ENCODE data around the gene EDEM3. TPM values are rescaled to one million over a fixed set of nuclear protein-coding genes. Genes with fewer than 3 reads are reported as not detected.
A peak's percentile ranks its signal among the peaks of the same experiment; 100 is the strongest.

The EDEM3 gene
- total and polyA plus RNA-seq, 12 donors = 7.8 to 26.8 (median 17.8) TPM

GRCh38 chr1:184745110-184745509 is 9.5 kb downstream of the EDEM3 start:
- peaks cover 3 to 58% (median 21%) of the 10 kb centered on the region in 9 donors for H3K4me1 ChIP-seq
- no peak for TF ChIP-seq CTCF (IDR thresholded peaks at IDR 0.05)

GRCh38 chr1:184743062-184743756 is 11.4 kb downstream of the EDEM3 start:
- Histone ChIP-seq H3K27ac (peak overlapping the region in 1 of 10 donors; percentile 21), H3K4me1 (peaks cover 3 to 40% (median 21%) of the 10 kb centered on the region in 9 donors), H3K9me3 (no peaks in the 10 kb centered on the region), H3K27me3 (no peaks in the 10 kb centered on the region), H3K4me3 (no peak overlapping the region), H3K36me3 (peaks cover 0 to 8% (median 0%) of the 10 kb centered on the region in 9 donors)
- DNase-seq (no peak), ATAC-seq (no peak)
- TF ChIP-seq CTCF (IDR thresholded peaks at IDR 0.05) = no peak
- 83 to 90% methylated on average over 2 of the region's 2 CpGs for WGBS, 2 donors
- intact Hi-C loops (cut with DNase I) = no loop called here

More at GRCh38 chr1:184745110-184745509, 9.5 kb downstream of the EDEM3 start:
- ATAC-seq (no peak), DNase-seq (no peak)
- Histone ChIP-seq H3K27me3 (no peaks in the 10 kb centered on the region), H3K36me3 (peaks cover 0 to 8% (median 0%) of the 10 kb centered on the region in 9 donors), H3K4me3 (no peak overlapping the region), H3K9me3 (no peaks in the 10 kb centered on the region), H3K27ac (peak overlapping the region in 3 of 10 donors; percentile 7 to 53 (median 51))
- intact Hi-C loops (cut with DNase I) = no loop called here
- WGBS, 2 donors = 94 to 95% methylated on average over 2 of the region's 2 CpGs

GRCh38 chr1:184740344-184740743 is 14.3 kb downstream of the EDEM3 start:
- WGBS, 2 donors = 70 to 85% methylated on average over 4 of the region's 4 CpGs
- no peak for TF ChIP-seq CTCF (IDR thresholded peaks at IDR 0.05)
- intact Hi-C loops (cut with DNase I) = no loop called here
- Histone ChIP-seq H3K4me1 (peaks cover 0 to 28% (median 9%) of the 10 kb centered on the region in 9 donors), H3K36me3 (peaks cover 0 to 24% (median 15%) of the 10 kb centered on the region in 9 donors), H3K27ac (no peak overlapping the region), H3K4me3 (no peak overlapping the region), H3K27me3 (no peaks in the 10 kb centered on the region), H3K9me3 (no peaks in the 10 kb centered on the region)
- ATAC-seq (no peak), DNase-seq (no peak)

GRCh38 chr1:184739796-184740195 is 14.9 kb downstream of the EDEM3 start:
- Histone ChIP-seq H3K4me1 (peaks cover 0 to 22% (median 4%) of the 10 kb centered on the region in 9 donors), H3K27ac (no peak overlapping the region), H3K27me3 (no peaks in the 10 kb centered on the region), H3K36me3 (peaks cover 0 to 30% (median 20%) of the 10 kb centered on the region in 9 donors), H3K9me3 (no peaks in the 10 kb centered on the region), H3K4me3 (no peak overlapping the region)
- 91 to 95% methylated on average over 4 of the region's 4 CpGs for WGBS, 2 donors
- no peak for TF ChIP-seq CTCF (IDR thresholded peaks at IDR 0.05)
- intact Hi-C loops (cut with DNase I) = no loop called here
- DNase-seq (no peak), ATAC-seq (no peak)
